GM06990 (cell line): ENCODE measurements around the gene DNAI4.

Experiments
- DNase-seq: peaks from one replicate; pipeline ENCODE4 v3.0.0-alpha.2; 2011; ENCODE audit not compliant: insufficient read length; ENCODE audit errors: extremely low read depth
- H3K27me3 ChIP-seq: replicated peaks from 2 replicates; pipeline ENCODE4 v1.6.0; 2011; ENCODE audit warnings: low read length; ENCODE audit not compliant: control insufficient read depth, insufficient read depth
- H3K36me3 ChIP-seq: 2 replicates; pipeline ENCODE4 v1.5.1; 2011; ENCODE audit warnings: low read length; ENCODE audit not compliant: control insufficient read depth, insufficient read depth
- H3K4me3 ChIP-seq: replicated peaks from 2 replicates; pipeline ENCODE4 v1.5.1; 2011; ENCODE audit warnings: low read depth, mild to moderate bottlenecking, control low read depth, low read length
- CTCF ChIP-seq: IDR thresholded peaks from 2 replicates; pipeline ENCODE4 v1.5.1; 2011; ENCODE audit warnings: low read length, control low read depth, mild to moderate bottlenecking, inconsistent platforms; ENCODE audit not compliant: insufficient read depth, poor library complexity, severe bottlenecking

Gene DNAI4

GRCh38 chr1:66940981-66941380, 16.3 kb upstream of the DNAI4 start:
- TF ChIP-seq CTCF = no peak
- H3K4me3 ChIP-seq = no peak overlapping the region

GRCh38 chr1:66938613-66939012, 14.0 kb upstream of the DNAI4 start:
- no peak for DNase-seq
- Histone ChIP-seq H3K36me3 (no peaks in the 10 kb centered on the region), H3K27me3 (no peaks in the 10 kb centered on the region), H3K4me3 (no peak overlapping the region)
- TF ChIP-seq CTCF = no peak

More at GRCh38 chr1:66940981-66941380, 16.3 kb upstream of the DNAI4 start:
- DNase-seq = no peak
- H3K27me3 ChIP-seq = no peaks in the 10 kb centered on the region
- peaks cover 5% of the 10 kb centered on the region for H3K36me3 ChIP-seq

GRCh38 chr1:66937529-66938234, 13.0 kb upstream of the DNAI4 start:
- no peak overlapping the region for H3K4me3 ChIP-seq
- DNase-seq = no peak
- H3K27me3 ChIP-seq = no peaks in the 10 kb centered on the region
- no peaks in the 10 kb centered on the region for H3K36me3 ChIP-seq
- TF ChIP-seq CTCF = no peak

- no peak overlapping the region for H3K4me3 ChIP-seq
- TF ChIP-seq CTCF = no peak
- no peak for DNase-seq
- H3K27me3 ChIP-seq = no peaks in the 10 kb centered on the region
- no peaks in the 10 kb centered on the region for H3K36me3 ChIP-seq
Measured at GRCh38 chr1:66933887-66934700, 9.4 kb upstream of the DNAI4 start.

- H3K27me3 ChIP-seq = no peaks in the 10 kb centered on the region
- TF ChIP-seq CTCF = no peak
- H3K36me3 ChIP-seq = no peaks in the 10 kb centered on the region
- no peak for DNase-seq
- H3K4me3 ChIP-seq = peak overlapping the region; percentile 96
Measured at GRCh38 chr1:66932291-66932690, 7.6 kb upstream of the DNAI4 start.
